Stomach (tissue), 9 donors: Measurements from ENCODE around the gene ALG6. TPM values are rescaled to one million over a fixed set of nuclear protein-coding genes. Genes with fewer than 3 reads are reported as not detected.

Experiments used
- DNase-seq, 2 donors: peaks; one replicate each; pipeline versions ENCODE4 v3.0.0 to v3.0.0-alpha.2; 2013 to 2019
- H3K27ac ChIP-seq, 5 donors: fragments of 200-600 bp in 4 of 5; sonication (generic) in 4 of 5; one replicate each; pipeline ENCODE4 v1.5.1; 2013 to 2019; ENCODE audit warnings: mild to moderate bottlenecking in 1 of 5, moderate library complexity in 1 of 5
- H3K27me3 ChIP-seq, 3 donors: fragments of 200-600 bp; sonication (generic); one replicate each; pipeline ENCODE4 v1.5.1; 2017 to 2019; ENCODE audit warnings: mixed run types in 1 of 3
- H3K36me3 ChIP-seq, 4 donors: fragments of 200-600 bp; sonication (generic); 1 replicate in 3 of 4; 2 replicates in 1 of 4; pipeline ENCODE4 v1.5.1; 2016 to 2019
- H3K4me1 ChIP-seq, 4 donors: fragments of 200-600 bp; sonication (generic); one replicate each; pipeline ENCODE4 v1.5.1; 2016 to 2019
- H3K4me3 ChIP-seq, 4 donors: fragments of 200-600 bp; sonication (generic) in 3 of 4; one replicate each; pipeline ENCODE4 v1.5.1; 2016 to 2019; ENCODE audit warnings: mild to moderate bottlenecking in 1 of 4
- H3K9me3 ChIP-seq, 4 donors: fragments of 200-600 bp; sonication (generic); one replicate each; pipeline ENCODE4 v1.5.1; 2016 to 2019
- CTCF ChIP-seq, 7 experiments: fragments of 450-650 bp in 4 of 7; fragments of 200-600 bp in 3 of 7; sonication (generic) in 3 of 7; IDR thresholded peaks; one replicate each; pipeline ENCODE4 v1.5.1; 2016 to 2019; ENCODE audit warnings: antibody characterized with exemption in 7 of 7, control low read depth in 2 of 7, mild to moderate bottlenecking in 1 of 7
- EP300 ChIP-seq: sonication (generic); formaldehyde crosslinking; IDR thresholded peaks from one replicate; pipeline ENCODE4 v1.6.1; 2017; ENCODE audit warnings: antibody characterized with exemption
- POLR2A ChIP-seq, 4 donors: fragments of 450-650 bp; IDR thresholded peaks; one replicate each; pipeline ENCODE4 v1.6.1; 2016; ENCODE audit warnings: antibody characterized with exemption in 4 of 4, control low read depth in 2 of 4, mild to moderate bottlenecking in 1 of 4, moderate library complexity in 1 of 4
- POLR2AphosphoS5 ChIP-seq, 3 donors: sonication (generic); formaldehyde crosslinking; IDR thresholded peaks; one replicate each; pipeline ENCODE4 v1.6.1; 2016; ENCODE audit warnings: antibody characterized with exemption in 3 of 3
- WGBS, 5 donors: extraction: QIAGEN DNeasy Blood & Tissue Kit in 3 of 5; methylation state at CpG; one replicate each; pipeline versions ENCODE4 v1.1.5 to v1.1.7; 2013 to 2018; 5-methylcytosine and 5-hydroxymethylcytosine counted together
- intact Hi-C: fragments of 100-400 bp; cut with DNase I; formaldehyde crosslinking; loops from one replicate; pipeline ENCODE4 v1.15.1; 2023; ENCODE audit warnings: low total_unique reads
- polyA plus RNA-seq, 3 donors: library from polyadenylated mRNA; stranded (reverse); fragments of 200-250 nt; gene quantifications; one replicate each; pipeline ENCODE4 v1.2.3, GENCODE V29; 2013
- total RNA-seq, 5 donors: library from RNA; depleted of rRNA; stranded (reverse); fragments of >200 nt; gene quantifications; one replicate each; pipeline versions ENCODE4 v1.1.0 to v1.2.3, GENCODE V29; 2014 to 2016
- donor health status: healthy with polysubstance abuse.
- donor health status: Bipolar disorder and iron deficiency.
- donor health status: healthy.

The ALG6 gene
- total and polyA plus RNA-seq, 8 donors = 3.6 to 32.7 (median 10.3) TPM

GRCh38 chr1:63442141-63442475, 74.7 kb downstream of the ALG6 start:
- DNase-seq = peak in 1 of 2 donors; percentile 13
- intact Hi-C loops = no loop called here
- H3K27ac ChIP-seq = no peak overlapping the region
- TF ChIP-seq CTCF (IDR thresholded peaks at IDR 0.05) (no peak), POLR2AphosphoS5 (IDR thresholded peaks at IDR 0.05) (no peak), EP300 (no peak), POLR2A (IDR thresholded peaks at IDR 0.05) (no peak)
- H3K36me3 ChIP-seq = no peaks in the 10 kb centered on the region
- no peaks in the 10 kb centered on the region for H3K27me3 ChIP-seq
- H3K9me3 ChIP-seq = no peaks in the 10 kb centered on the region
- H3K4me3 ChIP-seq = no peak overlapping the region
- no peaks in the 10 kb centered on the region for H3K4me1 ChIP-seq

- WGBS, 5 donors = 91 to 95% (median 94%) methylated on average over 3 of the region's 3 CpGs
- no peak for DNase-seq
- H3K36me3 ChIP-seq = no peaks in the 10 kb centered on the region
Measured at GRCh38 chr1:63448731-63449246, 81.4 kb downstream of the ALG6 start.

GRCh38 chr1:63450416-63450815, 83.0 kb downstream of the ALG6 start:
- Histone ChIP-seq H3K4me1 (no peaks in the 10 kb centered on the region), H3K36me3 (no peaks in the 10 kb centered on the region), H3K27me3 (no peaks in the 10 kb centered on the region), H3K9me3 (no peaks in the 10 kb centered on the region), H3K4me3 (no peak overlapping the region), H3K27ac (no peak overlapping the region)
- TF ChIP-seq CTCF (IDR thresholded peaks at IDR 0.05) (no peak), POLR2A (IDR thresholded peaks at IDR 0.05) (no peak), EP300 (no peak), POLR2AphosphoS5 (IDR thresholded peaks at IDR 0.05) (no peak)
- intact Hi-C loops = no loop called here
- DNase-seq = no peak
- WGBS, 5 donors = 64 to 77% (median 67%) methylated on average over 1 of the region's 1 CpG

More at GRCh38 chr1:63448731-63449246, 81.4 kb downstream of the ALG6 start:
- TF ChIP-seq CTCF (IDR thresholded peaks at IDR 0.05) (no peak), POLR2AphosphoS5 (IDR thresholded peaks at IDR 0.05) (no peak), POLR2A (IDR thresholded peaks at IDR 0.05) (no peak), EP300 (no peak)
- H3K4me3 ChIP-seq = no peak overlapping the region
- no peaks in the 10 kb centered on the region for H3K27me3 ChIP-seq
- intact Hi-C loops = no loop called here
- H3K9me3 ChIP-seq = no peaks in the 10 kb centered on the region
- no peak overlapping the region for H3K27ac ChIP-seq
- no peaks in the 10 kb centered on the region for H3K4me1 ChIP-seq

- no peak overlapping the region for H3K4me3 ChIP-seq
- H3K27ac ChIP-seq = no peak overlapping the region
- H3K36me3 ChIP-seq = no peaks in the 10 kb centered on the region
- 94 to 98% (median 97%) methylated on average over 2 of the region's 2 CpGs for WGBS, 5 donors
- no peaks in the 10 kb centered on the region for H3K9me3 ChIP-seq
- intact Hi-C loops = no loop called here
- DNase-seq = no peak
- TF ChIP-seq POLR2AphosphoS5 (IDR thresholded peaks at IDR 0.05) (no peak), POLR2A (IDR thresholded peaks at IDR 0.05) (no peak), EP300 (no peak), CTCF (IDR thresholded peaks at IDR 0.05) (no peak)
- no peaks in the 10 kb centered on the region for H3K4me1 ChIP-seq
- H3K27me3 ChIP-seq = no peaks in the 10 kb centered on the region
Measured at GRCh38 chr1:63453232-63453631, 85.8 kb downstream of the ALG6 start.
